Retinal pigment epithelial cell (primary cell): ENCODE data around the gene GNB5.
"Not testable (repeated sequence)": the region's sequence is repeated elsewhere in the genome, so short reads cannot be mapped to it uniquely, and the experiment has no call there.

Experiments used
- DNase-seq: peaks from one replicate; pipeline ENCODE4 v3.0.0-alpha.2; 2010; ENCODE audit warnings: low read depth
- H3K4me3 ChIP-seq: 2 replicates; pipeline ENCODE4 v1.5.1; 2011; ENCODE audit warnings: mild to moderate bottlenecking, low read length, control low read depth, moderate library complexity
- CTCF ChIP-seq: conservative IDR thresholded peaks from 2 replicates; pipeline ENCODE4 v1.5.1; 2011; ENCODE audit warnings: low read depth, low read length, control low read depth, inconsistent platforms

The GNB5 gene

GRCh38 chr15:52090193-52090592, 101.0 kb downstream of the GNB5 start:
- no peak for DNase-seq
- TF ChIP-seq CTCF, result no peak
- no peak overlapping the region for H3K4me3 ChIP-seq

GRCh38 chr15:52086011-52086786, 105.0 kb downstream of the GNB5 start:
- TF ChIP-seq CTCF, result no peak
- no peak overlapping the region for H3K4me3 ChIP-seq

GRCh38 chr15:52085299-52085698, 105.9 kb downstream of the GNB5 start:
- no peak overlapping the region for H3K4me3 ChIP-seq
- TF ChIP-seq CTCF, result no peak
- no peak for DNase-seq

More at GRCh38 chr15:52086011-52086786, 105.0 kb downstream of the GNB5 start:
- no peak for DNase-seq

- no peak for TF ChIP-seq CTCF
- H3K4me3 ChIP-seq, result no peak overlapping the region
- no peak for DNase-seq
Observed at GRCh38 chr15:52083603-52084002, 107.6 kb downstream of the GNB5 start.

- not testable (repeated sequence) for H3K4me3 ChIP-seq, DNase-seq
Observed at GRCh38 chr15:52083037-52083359, 108.2 kb downstream of the GNB5 start.

- DNase-seq, result no peak
- no peak for TF ChIP-seq CTCF
- H3K4me3 ChIP-seq, result no peak overlapping the region
Observed at GRCh38 chr15:52082197-52083036, 108.8 kb downstream of the GNB5 start.

- DNase-seq, result no peak
- no peak overlapping the region for H3K4me3 ChIP-seq
- TF ChIP-seq CTCF, result no peak
Observed at GRCh38 chr15:52080706-52081392, 110.3 kb downstream of the GNB5 start.
